ENCODE measurements around the gene SLAIN1.

- TF ChIP-seq TAF1 (IDR thresholded peaks at IDR 0.05; ENCODE audit: borderline replicate concordance, insufficient read depth, low read length) (no peak), POLR2AphosphoS5 (IDR thresholded peaks at IDR 0.05; ENCODE audit: low read depth, low read length) (no peak), SIN3A (IDR thresholded peaks at IDR 0.05; ENCODE audit: borderline replicate concordance, insufficient read depth, low read length) (no peak), FOXP2 (optimal IDR thresholded peaks at IDR 0.05; ENCODE audit: borderline replicate concordance, extremely low read depth, extremely low read length, insufficient read depth) (no peak)
- TF ChIP-seq, protein P1, sequence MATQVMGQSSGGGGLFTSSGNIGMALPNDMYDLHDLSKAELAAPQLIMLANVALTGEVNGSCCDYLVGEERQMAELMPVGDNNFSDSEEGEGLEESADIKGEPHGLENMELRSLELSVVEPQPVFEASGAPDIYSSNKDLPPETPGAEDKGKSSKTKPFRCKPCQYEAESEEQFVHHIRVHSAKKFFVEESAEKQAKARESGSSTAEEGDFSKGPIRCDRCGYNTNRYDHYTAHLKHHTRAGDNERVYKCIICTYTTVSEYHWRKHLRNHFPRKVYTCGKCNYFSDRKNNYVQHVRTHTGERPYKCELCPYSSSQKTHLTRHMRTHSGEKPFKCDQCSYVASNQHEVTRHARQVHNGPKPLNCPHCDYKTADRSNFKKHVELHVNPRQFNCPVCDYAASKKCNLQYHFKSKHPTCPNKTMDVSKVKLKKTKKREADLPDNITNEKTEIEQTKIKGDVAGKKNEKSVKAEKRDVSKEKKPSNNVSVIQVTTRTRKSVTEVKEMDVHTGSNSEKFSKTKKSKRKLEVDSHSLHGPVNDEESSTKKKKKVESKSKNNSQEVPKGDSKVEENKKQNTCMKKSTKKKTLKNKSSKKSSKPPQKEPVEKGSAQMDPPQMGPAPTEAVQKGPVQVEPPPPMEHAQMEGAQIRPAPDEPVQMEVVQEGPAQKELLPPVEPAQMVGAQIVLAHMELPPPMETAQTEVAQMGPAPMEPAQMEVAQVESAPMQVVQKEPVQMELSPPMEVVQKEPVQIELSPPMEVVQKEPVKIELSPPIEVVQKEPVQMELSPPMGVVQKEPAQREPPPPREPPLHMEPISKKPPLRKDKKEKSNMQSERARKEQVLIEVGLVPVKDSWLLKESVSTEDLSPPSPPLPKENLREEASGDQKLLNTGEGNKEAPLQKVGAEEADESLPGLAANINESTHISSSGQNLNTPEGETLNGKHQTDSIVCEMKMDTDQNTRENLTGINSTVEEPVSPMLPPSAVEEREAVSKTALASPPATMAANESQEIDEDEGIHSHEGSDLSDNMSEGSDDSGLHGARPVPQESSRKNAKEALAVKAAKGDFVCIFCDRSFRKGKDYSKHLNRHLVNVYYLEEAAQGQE (IDR thresholded peaks at IDR 0.05; ENCODE audit: insufficient read depth in 1 of 2, low read depth in 2 of 2, low read length in 2 of 2): no peak
Measured at GRCh38 chr13:77702366-77702765, 4.9 kb downstream of the SLAIN1 start.

All from PFSK-1 (cell line).